A549 treated with RU486 at 1 μM for 4 hours (cell line): ENCODE measurements around the gene MUC13. TPM values are rescaled to one million over a fixed set of nuclear protein-coding genes. Genes with fewer than 3 reads are reported as not detected.

Source experiments
- total RNA-seq: library from RNA; stranded (reverse); fragments of 200-300 nt; extraction: Qiagen RNA extraction; gene quantifications from 5 replicates; pipeline ENCODE4 v1.2.3, GENCODE V29; 2022; ENCODE audit warnings: low read depth

The MUC13 gene, protein sequence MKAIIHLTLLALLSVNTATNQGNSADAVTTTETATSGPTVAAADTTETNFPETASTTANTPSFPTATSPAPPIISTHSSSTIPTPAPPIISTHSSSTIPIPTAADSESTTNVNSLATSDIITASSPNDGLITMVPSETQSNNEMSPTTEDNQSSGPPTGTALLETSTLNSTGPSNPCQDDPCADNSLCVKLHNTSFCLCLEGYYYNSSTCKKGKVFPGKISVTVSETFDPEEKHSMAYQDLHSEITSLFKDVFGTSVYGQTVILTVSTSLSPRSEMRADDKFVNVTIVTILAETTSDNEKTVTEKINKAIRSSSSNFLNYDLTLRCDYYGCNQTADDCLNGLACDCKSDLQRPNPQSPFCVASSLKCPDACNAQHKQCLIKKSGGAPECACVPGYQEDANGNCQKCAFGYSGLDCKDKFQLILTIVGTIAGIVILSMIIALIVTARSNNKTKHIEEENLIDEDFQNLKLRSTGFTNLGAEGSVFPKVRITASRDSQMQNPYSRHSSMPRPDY
- 7.9 to 9.0 TPM (median 8.1 TPM) in 5 replicates for total RNA-seq

DNA sequence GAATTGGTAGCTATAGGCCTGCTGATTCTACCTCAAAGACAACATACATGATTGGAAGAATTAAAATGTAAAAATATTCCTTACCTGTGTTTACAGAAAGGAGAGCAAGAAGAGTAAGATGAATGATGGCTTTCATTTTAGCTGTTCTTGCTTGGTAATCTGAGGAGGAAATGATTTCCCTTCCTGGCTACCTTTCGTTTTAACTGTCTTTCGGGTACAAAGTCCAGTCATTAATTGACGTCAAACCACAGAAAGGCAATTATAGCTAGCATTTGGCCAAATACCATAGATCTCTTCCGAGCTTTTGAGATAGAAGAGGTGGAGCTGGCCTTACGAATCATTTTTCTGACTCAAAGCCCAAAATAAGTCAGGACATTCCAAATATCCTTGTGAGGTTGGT, at the start of gene MUC13:
TSS of gene MUC13 (minus strand) at position 175 of the 400 bp plus-strand sequence. CDS start at position 136, 39 bp downstream.

DNA sequence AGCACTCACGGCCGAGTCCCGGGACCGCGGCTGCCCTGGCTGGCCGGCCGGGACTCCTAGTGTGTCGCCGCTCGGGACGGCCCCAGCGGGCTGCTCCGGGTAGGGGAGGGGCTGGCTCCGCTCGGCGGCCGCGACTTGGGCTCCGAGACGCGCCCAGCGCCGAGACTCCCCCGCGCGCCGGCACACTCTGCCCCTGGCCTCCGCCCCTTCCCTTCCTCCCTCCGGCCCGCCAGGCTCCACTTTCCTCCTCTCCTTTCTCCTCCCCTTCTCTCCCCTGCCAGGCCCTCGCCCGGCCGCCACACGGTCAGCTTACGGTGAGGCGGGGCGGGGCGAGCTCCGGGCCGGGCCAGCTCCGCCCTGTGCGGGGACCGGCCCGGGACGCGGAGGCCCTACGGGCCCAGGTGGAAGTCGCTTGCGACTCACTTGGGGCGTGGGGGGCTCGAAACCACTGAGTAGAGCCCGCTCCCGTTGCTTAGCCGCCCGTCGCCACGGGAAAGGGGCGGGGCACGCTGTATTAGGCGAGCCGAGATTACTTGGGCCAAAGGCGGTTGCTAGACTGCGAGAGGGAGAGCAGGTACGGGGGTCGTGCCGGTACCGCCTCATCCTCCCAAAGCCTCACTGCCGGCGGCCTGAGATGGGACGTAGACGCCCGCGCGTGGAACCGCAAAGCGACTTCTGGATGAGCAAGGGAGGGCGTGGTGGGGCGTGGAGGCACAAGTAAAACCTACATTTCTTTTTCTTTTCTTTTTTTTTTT, 47.2 kb downstream of the MUC13 start, which contains the start of gene ITGB5:
TSS of gene ITGB5 (minus strand) at position 189 of the 755 bp plus-strand sequence. CDS start 365 bp downstream, outside the sequence.

Other genes with a start within 250 kb of the MUC13 start
- gene UMPS, start 204.3 kb downstream of the MUC13 start, total RNA-seq = 50.3 to 93.6 TPM (median 52.2 TPM) in 5 replicates
- gene ITGB5, start 47.4 kb downstream of the MUC13 start, total RNA-seq = 378 to 458 TPM (median 414 TPM) in 5 replicates
- gene HEG1, start 121.2 kb upstream of the MUC13 start, total RNA-seq = 5.3 to 6.8 TPM (median 6.2 TPM) in 5 replicates